ENCODE measurements around the gene ATP2C1. TPM values are rescaled to one million over a fixed set of nuclear protein-coding genes. Genes with fewer than 3 reads are reported as not detected.

The ATP2C1 gene
- total and polyA plus RNA-seq, 2 donors (not counting 3 experiments of a cell fraction or from before 2014, with no cell fraction given), result 50.1 to 73.3 TPM

- no TSS peak for BruUV-seq (replicated peaks)
- DNase-seq (ENCODE audit: low read depth, low spot score) (peak; percentile 7), FAIRE-seq (no peak)
- no peak overlapping the region for H3K9ac ChIP-seq (replicated peaks; ENCODE audit: extremely low read depth, insufficient read depth, low read length)
- intact Hi-C loops (cut with micrococcal nuclease), result no loop called here
- H3K9me1 ChIP-seq (replicated peaks; ENCODE audit: control insufficient read depth, extremely low read depth, insufficient read depth, low read length), result no peaks in the 10 kb centered on the region
- H3K9me3 ChIP-seq (replicated peaks; ENCODE audit: control insufficient read depth, insufficient read depth, low read length), result no peaks in the 10 kb centered on the region
- H3K27me3 ChIP-seq (ENCODE audit: control insufficient read depth in 2 of 2, insufficient read depth in 2 of 2, low read length in 2 of 2), result no peaks in the 10 kb centered on the region
- H3K4me1 ChIP-seq (ENCODE audit: control insufficient read depth, extremely low read depth, insufficient read depth, low read length), result peaks cover 7% of the 10 kb centered on the region
- H3K27ac ChIP-seq (ENCODE audit: insufficient read depth, low read depth, low read length), result no peak overlapping the region
- H3K4me2 ChIP-seq (ENCODE audit: insufficient read depth, low read length), result no peak overlapping the region
- no peaks in the 10 kb centered on the region for H3K36me3 ChIP-seq (ENCODE audit: control insufficient read depth in 2 of 2, extremely low read depth in 1 of 2, insufficient read depth in 2 of 2, low read length in 2 of 2)
- no peak overlapping the region for H3K4me3 ChIP-seq (replicated peaks in 1 of 3; ENCODE audit: insufficient read depth in 1 of 3, low read depth in 1 of 3, low read length in 3 of 3)
- H2AFZ ChIP-seq (ENCODE audit: low read depth, low read length), result no peak overlapping the region
- POLR2A ChIA-PET, result no interaction called here
- CTCF ChIA-PET, result interaction anchor here (1.0 kb wide), 1 partner anchor 10 kb away, joined by 3 read pairs; no protein-coding TSS in a partner anchor
- dilution Hi-C loops (cut with MboI; ENCODE audit: extremely low pct_ligation_motif_present, low sequenced_read_pairs), result no loop called here
- peaks cover 10% of the 10 kb centered on the region for H4K20me1 ChIP-seq (replicated peaks; ENCODE audit: control insufficient read depth, extremely low read depth, insufficient read depth, low read length)
- peaks cover 93% of the 10 kb centered on the region for H3K79me2 ChIP-seq (ENCODE audit: control insufficient read depth, insufficient read depth, low read length)
- TF ChIP-seq EZH2 (IDR thresholded peaks at IDR 0.05; ENCODE audit: borderline replicate concordance, low read depth, low read length, severe bottlenecking) (no peak), GATA2 (IDR thresholded peaks at IDR 0.05; ENCODE audit: insufficient read depth, insufficient read length, low read depth, low read length) (no peak)
These were observed 11.7 kb downstream of the ATP2C1 start for GRCh38 chr3:130905551-130905950.

- no peaks in the 10 kb centered on the region for H3K27me3 ChIP-seq (ENCODE audit: control insufficient read depth in 2 of 2, insufficient read depth in 2 of 2, low read length in 2 of 2)
- POLR2A ChIA-PET, result no interaction called here
- H3K4me2 ChIP-seq (ENCODE audit: insufficient read depth, low read length), result no peak overlapping the region
- no peak overlapping the region for H2AFZ ChIP-seq (ENCODE audit: low read depth, low read length)
- H3K9ac ChIP-seq (replicated peaks; ENCODE audit: extremely low read depth, insufficient read depth, low read length), result no peak overlapping the region
- no peaks in the 10 kb centered on the region for H3K36me3 ChIP-seq (ENCODE audit: control insufficient read depth in 2 of 2, extremely low read depth in 1 of 2, insufficient read depth in 2 of 2, low read length in 2 of 2)
- FAIRE-seq, result no peak
- dilution Hi-C loops (cut with MboI; ENCODE audit: extremely low pct_ligation_motif_present, low sequenced_read_pairs) (no loop called here), intact Hi-C loops (cut with micrococcal nuclease) (no loop called here)
- H3K9me3 ChIP-seq (replicated peaks; ENCODE audit: control insufficient read depth, insufficient read depth, low read length), result no peaks in the 10 kb centered on the region
- H4K20me1 ChIP-seq (replicated peaks; ENCODE audit: control insufficient read depth, extremely low read depth, insufficient read depth, low read length), result peaks cover 10% of the 10 kb centered on the region
- no peak overlapping the region for H3K4me3 ChIP-seq (replicated peaks in 1 of 3; ENCODE audit: insufficient read depth in 1 of 3, low read depth in 1 of 3, low read length in 3 of 3)
- no peaks in the 10 kb centered on the region for H3K9me1 ChIP-seq (replicated peaks; ENCODE audit: control insufficient read depth, extremely low read depth, insufficient read depth, low read length)
- BruUV-seq (replicated peaks), result no TSS peak
- DNase-seq (ENCODE audit: low read depth, low spot score), result no peak
- CTCF ChIA-PET, result no interaction called here
- no peak overlapping the region for H3K27ac ChIP-seq (ENCODE audit: insufficient read depth, low read depth, low read length)
- H3K4me1 ChIP-seq (ENCODE audit: control insufficient read depth, extremely low read depth, insufficient read depth, low read length), result peaks cover 7% of the 10 kb centered on the region
- H3K79me2 ChIP-seq (ENCODE audit: control insufficient read depth, insufficient read depth, low read length), result peaks cover 84% of the 10 kb centered on the region
- TF ChIP-seq FOS (IDR thresholded peaks at IDR 0.05; ENCODE audit: borderline replicate concordance, insufficient read depth, low read length) (no peak), GATA2 (IDR thresholded peaks at IDR 0.05; ENCODE audit: insufficient read depth, insufficient read length, low read depth, low read length) (peak; percentile 6)
These were observed 12.6 kb downstream of the ATP2C1 start for GRCh38 chr3:130906374-130906995.

Measured in endothelial cell of umbilical vein (primary cell).